ENCODE measurements around the gene TFCP2. TPM values are rescaled to one million over a fixed set of nuclear protein-coding genes. Genes with fewer than 3 reads are reported as not detected.

Gene TFCP2
- total RNA-seq, 1 donor from 2014 or later = 15.5 TPM

- Histone ChIP-seq H3K27ac (no peak overlapping the region), H3K36me3 (no peaks in the 10 kb centered on the region), H3K4me3 (no peak overlapping the region), H3K9me3 (no peaks in the 10 kb centered on the region), H3K27me3 (no peaks in the 10 kb centered on the region), H3K4me1 (no peaks in the 10 kb centered on the region)
- no peak for DNase-seq (ENCODE audit: extremely low spot score in 2 of 2)
- intact Hi-C loops (cut with DNase I) = no loop called here
- TF ChIP-seq CTCF (IDR thresholded peaks at IDR 0.05) (no peak), POLR2AphosphoS5 (IDR thresholded peaks at IDR 0.05; ENCODE audit: insufficient read depth in 1 of 2, low read depth in 1 of 2) (no peak), POLR2A (IDR thresholded peaks at IDR 0.05) (no peak)
Measured at GRCh38 chr12:51210690-51211395, 37.9 kb upstream of the TFCP2 start.

GRCh38 chr12:51209259-51209658, 36.3 kb upstream of the TFCP2 start:
- intact Hi-C loops (cut with DNase I) = no loop called here
- no peak overlapping the region for H3K27ac ChIP-seq
- no peaks in the 10 kb centered on the region for H3K36me3 ChIP-seq
- H3K27me3 ChIP-seq = no peaks in the 10 kb centered on the region
- DNase-seq (ENCODE audit: extremely low spot score in 2 of 2) = no peak
- no peak overlapping the region for H3K4me3 ChIP-seq
- no peaks in the 10 kb centered on the region for H3K4me1 ChIP-seq
- TF ChIP-seq POLR2A (IDR thresholded peaks at IDR 0.05) (no peak), CTCF (IDR thresholded peaks at IDR 0.05) (no peak), POLR2AphosphoS5 (IDR thresholded peaks at IDR 0.05; ENCODE audit: insufficient read depth in 1 of 2, low read depth in 1 of 2) (no peak)
- H3K9me3 ChIP-seq = no peaks in the 10 kb centered on the region

GRCh38 chr12:51208016-51208660, 35.2 kb upstream of the TFCP2 start:
- no peak overlapping the region for H3K27ac ChIP-seq
- TF ChIP-seq POLR2AphosphoS5 (IDR thresholded peaks at IDR 0.05; ENCODE audit: insufficient read depth in 1 of 2, low read depth in 1 of 2) = no peak
- TF ChIP-seq CTCF (IDR thresholded peaks at IDR 0.05) = no peak
- TF ChIP-seq POLR2A (IDR thresholded peaks at IDR 0.05) = no peak
- H3K36me3 ChIP-seq = no peaks in the 10 kb centered on the region
- no peaks in the 10 kb centered on the region for H3K9me3 ChIP-seq
- intact Hi-C loops (cut with DNase I) = no loop called here
- no peak for DNase-seq (ENCODE audit: extremely low spot score in 2 of 2)
- H3K4me3 ChIP-seq = no peak overlapping the region
- no peaks in the 10 kb centered on the region for H3K4me1 ChIP-seq
- H3K27me3 ChIP-seq = no peaks in the 10 kb centered on the region

GRCh38 chr12:51205350-51205749, 32.4 kb upstream of the TFCP2 start:
- TF ChIP-seq CTCF (IDR thresholded peaks at IDR 0.05) (no peak), POLR2A (IDR thresholded peaks at IDR 0.05) (no peak), POLR2AphosphoS5 (IDR thresholded peaks at IDR 0.05; ENCODE audit: insufficient read depth in 1 of 2, low read depth in 1 of 2) (no peak)
- intact Hi-C loops (cut with DNase I) = no loop called here
- H3K9me3 ChIP-seq = no peaks in the 10 kb centered on the region

GRCh38 chr12:51202718-51203117, 29.8 kb upstream of the TFCP2 start:
- intact Hi-C loops (cut with DNase I) = no loop called here
- Histone ChIP-seq H3K4me1 (no peaks in the 10 kb centered on the region), H3K36me3 (peaks cover 0 to 4% of the 10 kb centered on the region in 2 donors), H3K4me3 (no peak overlapping the region), H3K27ac (no peak overlapping the region), H3K27me3 (no peaks in the 10 kb centered on the region), H3K9me3 (no peaks in the 10 kb centered on the region)
- no peak for TF ChIP-seq CTCF (IDR thresholded peaks at IDR 0.05)
- TF ChIP-seq POLR2AphosphoS5 (IDR thresholded peaks at IDR 0.05; ENCODE audit: insufficient read depth in 1 of 2, low read depth in 1 of 2) = no peak
- TF ChIP-seq POLR2A (IDR thresholded peaks at IDR 0.05) = no peak
- DNase-seq (ENCODE audit: extremely low spot score in 2 of 2) = no peak

More at GRCh38 chr12:51205350-51205749, 32.4 kb upstream of the TFCP2 start:
- Histone ChIP-seq H3K4me3 (no peak overlapping the region), H3K36me3 (no peaks in the 10 kb centered on the region), H3K27me3 (no peaks in the 10 kb centered on the region), H3K4me1 (no peaks in the 10 kb centered on the region), H3K27ac (no peak overlapping the region)
- no peak for DNase-seq (ENCODE audit: extremely low spot score in 2 of 2)
